ENCODE results near the gene NR1H4.

NR1H4 gene

GRCh38 chr12:100573292-100574186, 99.9 kb downstream of the NR1H4 start, which contains the start of gene GAS2L3:
Gene GAS2L3, plus strand, starts transcription at chr12:100573684. Its CDS starts 21,221 bp downstream, at chr12:100594905.
- Histone ChIP-seq H3K4me3 (ENCODE audit: low read length) (peak within 1 kb of the TSS; percentile 96), H3K9me3 (replicated peaks; ENCODE audit: insufficient read depth, low read length) (no peaks in the 10 kb centered on the region), H3K4me2 (ENCODE audit: low read depth, low read length) (peak within 1 kb of the TSS; percentile 75), H2AFZ (ENCODE audit: low read length) (peak within 1 kb of the TSS; percentile 98), H3K4me1 (ENCODE audit: low read length) (no peaks in the 10 kb centered on the region), H3K79me2 (ENCODE audit: low read length) (peaks cover 37% of the 10 kb centered on the region), H3K9ac (ENCODE audit: low read length) (peak within 1 kb of the TSS; percentile 84), H3K27ac (ENCODE audit: low read length) (peak within 1 kb of the TSS; percentile 17; the same call in 1 of the 2 replicates), H3F3A (ENCODE audit: insufficient read depth, low read length) (no peaks in the 10 kb centered on the region), H4K20me1 (ENCODE audit: insufficient read depth, low read length) (no peaks in the 10 kb centered on the region), H3K9me2 (replicated peaks; ENCODE audit: insufficient read depth, low read length) (no peaks in the 10 kb centered on the region), H3K27me3 (replicated peaks; ENCODE audit: insufficient read depth, low read length) (no peaks in the 10 kb centered on the region), H3K36me3 (replicated peaks; ENCODE audit: insufficient read depth, low read length) (no peaks in the 10 kb centered on the region)
- TF ChIP-seq CTCF (IDR thresholded peaks at IDR 0.05; ENCODE audit: low read length) (no peak), EZH2 (optimal IDR thresholded peaks at IDR 0.05; ENCODE audit: low read depth, low read length) (no peak)
- DNase-seq: peak; percentile 81

- no peaks in the 10 kb centered on the region for H3K9me2 ChIP-seq (replicated peaks; ENCODE audit: insufficient read depth, low read length)
- H3K9me3 ChIP-seq (replicated peaks; ENCODE audit: insufficient read depth, low read length): no peaks in the 10 kb centered on the region
- H3K27ac ChIP-seq (ENCODE audit: low read length): no peak overlapping the region
- TF ChIP-seq EZH2 (optimal IDR thresholded peaks at IDR 0.05; ENCODE audit: low read depth, low read length) (no peak), CTCF (IDR thresholded peaks at IDR 0.05; ENCODE audit: low read length) (no peak), EZH2phosphoT487 (IDR thresholded peaks at IDR 0.05; ENCODE audit: low read length) (no peak)
- no peaks in the 10 kb centered on the region for H3K4me1 ChIP-seq (ENCODE audit: low read length)
- peaks cover 46% of the 10 kb centered on the region for H3K79me2 ChIP-seq (ENCODE audit: low read length)
- H3K27me3 ChIP-seq (replicated peaks; ENCODE audit: insufficient read depth, low read length): no peaks in the 10 kb centered on the region
- H2AFZ ChIP-seq (ENCODE audit: low read length): peak overlapping the region; percentile 98
- H3K4me3 ChIP-seq (ENCODE audit: low read length): peak overlapping the region; percentile 96
- no peaks in the 10 kb centered on the region for H4K20me1 ChIP-seq (ENCODE audit: insufficient read depth, low read length)
- H3K9ac ChIP-seq (ENCODE audit: low read length): peak overlapping the region; percentile 84; the same call in 1 of the 2 replicates
- H3F3A ChIP-seq (ENCODE audit: insufficient read depth, low read length): no peaks in the 10 kb centered on the region
- DNase-seq: no peak
- peak overlapping the region; percentile 75 for H3K4me2 ChIP-seq (ENCODE audit: low read depth, low read length)
- H3K36me3 ChIP-seq (replicated peaks; ENCODE audit: insufficient read depth, low read length): no peaks in the 10 kb centered on the region
These were observed 100.8 kb downstream of the NR1H4 start for GRCh38 chr12:100574187-100575074.

- no peaks in the 10 kb centered on the region for H3K9me2 ChIP-seq (replicated peaks; ENCODE audit: insufficient read depth, low read length)
- H3K36me3 ChIP-seq (replicated peaks; ENCODE audit: insufficient read depth, low read length): no peaks in the 10 kb centered on the region
- no peak overlapping the region for H3K4me2 ChIP-seq (ENCODE audit: low read depth, low read length)
- no peaks in the 10 kb centered on the region for H3K9me3 ChIP-seq (replicated peaks; ENCODE audit: insufficient read depth, low read length)
- no peak for TF ChIP-seq EZH2 (optimal IDR thresholded peaks at IDR 0.05; ENCODE audit: low read depth, low read length)
- TF ChIP-seq CTCF (IDR thresholded peaks at IDR 0.05; ENCODE audit: low read length): no peak
- no peaks in the 10 kb centered on the region for H3F3A ChIP-seq (ENCODE audit: insufficient read depth, low read length)
- H2AFZ ChIP-seq (ENCODE audit: low read length): no peak overlapping the region
- no peaks in the 10 kb centered on the region for H3K27me3 ChIP-seq (replicated peaks; ENCODE audit: insufficient read depth, low read length)
- no peaks in the 10 kb centered on the region for H4K20me1 ChIP-seq (ENCODE audit: insufficient read depth, low read length)
- DNase-seq: no peak
- H3K9ac ChIP-seq (ENCODE audit: low read length): no peak overlapping the region
- H3K79me2 ChIP-seq (ENCODE audit: low read length): peaks cover 52% of the 10 kb centered on the region
- H3K4me1 ChIP-seq (ENCODE audit: low read length): no peaks in the 10 kb centered on the region
- H3K27ac ChIP-seq (ENCODE audit: low read length): no peak overlapping the region
- H3K4me3 ChIP-seq (ENCODE audit: low read length): no peak overlapping the region
These were observed 102.8 kb downstream of the NR1H4 start for GRCh38 chr12:100576331-100577036.
